Measurements from ENCODE around the gene MGRN1. TPM values are rescaled to one million over a fixed set of nuclear protein-coding genes. Genes with fewer than 3 reads are reported as not detected.
A peak's percentile ranks its signal among the peaks of the same experiment; 100 is the strongest.

MGRN1 gene
- total and polyA plus RNA-seq, 2 of the 13 experiments (the other 11 are each of a cell fraction or from before 2014, with no cell fraction given), result 11.9 to 12.6 TPM

DNA sequence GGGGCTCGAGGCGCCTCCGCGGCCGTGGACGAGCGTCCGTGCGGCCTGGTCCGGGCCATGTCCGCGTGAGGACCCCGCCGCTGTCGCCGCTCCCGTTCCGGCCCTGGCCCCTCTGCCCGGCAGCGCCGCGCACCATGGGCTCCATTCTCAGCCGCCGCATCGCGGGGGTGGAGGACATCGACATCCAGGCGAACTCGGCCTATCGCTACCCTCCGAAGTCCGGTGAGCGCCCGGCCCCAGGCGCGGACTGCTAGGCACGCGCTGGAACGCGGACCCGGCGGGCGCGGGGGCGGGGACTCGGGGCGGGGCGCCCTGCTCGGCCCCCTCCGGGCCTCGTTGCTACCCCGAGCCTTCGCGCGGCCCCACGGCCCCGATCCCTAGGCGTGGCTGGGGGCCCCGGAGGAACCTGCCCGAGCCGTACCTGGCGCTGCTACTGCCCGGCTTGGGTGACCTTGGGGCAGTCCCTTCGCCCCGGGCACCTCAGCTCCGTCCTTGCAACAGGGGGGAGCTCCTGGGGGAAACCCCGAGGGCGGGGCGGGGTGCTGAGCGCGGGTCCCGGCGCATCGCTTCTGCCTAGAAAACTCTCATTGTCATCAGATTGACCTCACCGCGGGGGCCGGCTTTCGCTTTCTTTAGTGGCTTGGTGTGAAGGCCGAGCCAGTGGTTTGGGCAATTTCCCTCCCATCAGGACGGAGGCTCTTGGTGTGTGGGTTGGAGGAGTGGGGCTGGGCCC, 367 bp downstream of the MGRN1 start (continued):
- peak; percentile 8; the same call in 1 of the 2 replicates for TF ChIP-seq ZNF709 (CRISPR knock-in tag; IDR thresholded peaks at IDR 0.05)
- no peak for TF ChIP-seq MZF1 (CRISPR knock-in tag; IDR thresholded peaks at IDR 0.05; ENCODE audit: borderline replicate concordance)
- no peak for TF ChIP-seq HNRNPH1 (optimal IDR thresholded peaks at IDR 0.05; ENCODE audit: low read depth, low read length)
- TF ChIP-seq, protein P1, sequence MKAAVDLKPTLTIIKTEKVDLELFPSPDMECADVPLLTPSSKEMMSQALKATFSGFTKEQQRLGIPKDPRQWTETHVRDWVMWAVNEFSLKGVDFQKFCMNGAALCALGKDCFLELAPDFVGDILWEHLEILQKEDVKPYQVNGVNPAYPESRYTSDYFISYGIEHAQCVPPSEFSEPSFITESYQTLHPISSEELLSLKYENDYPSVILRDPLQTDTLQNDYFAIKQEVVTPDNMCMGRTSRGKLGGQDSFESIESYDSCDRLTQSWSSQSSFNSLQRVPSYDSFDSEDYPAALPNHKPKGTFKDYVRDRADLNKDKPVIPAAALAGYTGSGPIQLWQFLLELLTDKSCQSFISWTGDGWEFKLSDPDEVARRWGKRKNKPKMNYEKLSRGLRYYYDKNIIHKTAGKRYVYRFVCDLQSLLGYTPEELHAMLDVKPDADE (CRISPR knock-in tag; IDR thresholded peaks at IDR 0.05), result 0 out of 2 replicates have a peak, but pooled peaks have one; percentile 20
- TF ChIP-seq ONECUT2 (CRISPR knock-in tag; IDR thresholded peaks at IDR 0.05), result peak; percentile 34; the same call in 1 of the 2 replicates
- 0 out of 2 replicates have a peak, but pooled peaks have one; percentile 15 for TF ChIP-seq ZNF678 (CRISPR knock-in tag; IDR thresholded peaks at IDR 0.05)
- TF ChIP-seq SRSF1 (optimal IDR thresholded peaks at IDR 0.05; ENCODE audit: low read depth, low read length), result no peak
- TF ChIP-seq CCAR2 (optimal IDR thresholded peaks at IDR 0.05; ENCODE audit: low read depth, low read length), result no peak
- TF ChIP-seq BORCS8-MEF2B (CRISPR knock-in tag; IDR thresholded peaks at IDR 0.05), result peak; percentile 55
- TF ChIP-seq, protein P2, sequence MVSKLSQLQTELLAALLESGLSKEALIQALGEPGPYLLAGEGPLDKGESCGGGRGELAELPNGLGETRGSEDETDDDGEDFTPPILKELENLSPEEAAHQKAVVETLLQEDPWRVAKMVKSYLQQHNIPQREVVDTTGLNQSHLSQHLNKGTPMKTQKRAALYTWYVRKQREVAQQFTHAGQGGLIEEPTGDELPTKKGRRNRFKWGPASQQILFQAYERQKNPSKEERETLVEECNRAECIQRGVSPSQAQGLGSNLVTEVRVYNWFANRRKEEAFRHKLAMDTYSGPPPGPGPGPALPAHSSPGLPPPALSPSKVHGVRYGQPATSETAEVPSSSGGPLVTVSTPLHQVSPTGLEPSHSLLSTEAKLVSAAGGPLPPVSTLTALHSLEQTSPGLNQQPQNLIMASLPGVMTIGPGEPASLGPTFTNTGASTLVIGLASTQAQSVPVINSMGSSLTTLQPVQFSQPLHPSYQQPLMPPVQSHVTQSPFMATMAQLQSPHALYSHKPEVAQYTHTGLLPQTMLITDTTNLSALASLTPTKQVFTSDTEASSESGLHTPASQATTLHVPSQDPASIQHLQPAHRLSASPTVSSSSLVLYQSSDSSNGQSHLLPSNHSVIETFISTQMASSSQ (IDR thresholded peaks at IDR 0.05; ENCODE audit: low read depth), result no peak
- TF ChIP-seq, protein P2 (CRISPR knock-in tag; IDR thresholded peaks at IDR 0.05; ENCODE audit: borderline replicate concordance), result 0 out of 2 replicates have a peak, but pooled peaks have one; percentile 35
- TF ChIP-seq ZNF564 (CRISPR knock-in tag; IDR thresholded peaks at IDR 0.05), result no peak; the same call in 1 of the 2 replicates
- TF ChIP-seq, protein P3, sequence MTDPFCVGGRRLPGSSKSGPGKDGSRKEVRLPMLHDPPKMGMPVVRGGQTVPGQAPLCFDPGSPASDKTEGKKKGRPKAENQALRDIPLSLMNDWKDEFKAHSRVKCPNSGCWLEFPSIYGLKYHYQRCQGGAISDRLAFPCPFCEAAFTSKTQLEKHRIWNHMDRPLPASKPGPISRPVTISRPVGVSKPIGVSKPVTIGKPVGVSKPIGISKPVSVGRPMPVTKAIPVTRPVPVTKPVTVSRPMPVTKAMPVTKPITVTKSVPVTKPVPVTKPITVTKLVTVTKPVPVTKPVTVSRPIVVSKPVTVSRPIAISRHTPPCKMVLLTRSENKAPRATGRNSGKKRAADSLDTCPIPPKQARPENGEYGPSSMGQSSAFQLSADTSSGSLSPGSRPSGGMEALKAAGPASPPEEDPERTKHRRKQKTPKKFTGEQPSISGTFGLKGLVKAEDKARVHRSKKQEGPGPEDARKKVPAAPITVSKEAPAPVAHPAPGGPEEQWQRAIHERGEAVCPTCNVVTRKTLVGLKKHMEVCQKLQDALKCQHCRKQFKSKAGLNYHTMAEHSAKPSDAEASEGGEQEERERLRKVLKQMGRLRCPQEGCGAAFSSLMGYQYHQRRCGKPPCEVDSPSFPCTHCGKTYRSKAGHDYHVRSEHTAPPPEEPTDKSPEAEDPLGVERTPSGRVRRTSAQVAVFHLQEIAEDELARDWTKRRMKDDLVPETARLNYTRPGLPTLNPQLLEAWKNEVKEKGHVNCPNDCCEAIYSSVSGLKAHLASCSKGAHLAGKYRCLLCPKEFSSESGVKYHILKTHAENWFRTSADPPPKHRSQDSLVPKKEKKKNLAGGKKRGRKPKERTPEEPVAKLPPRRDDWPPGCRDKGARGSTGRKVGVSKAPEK (CRISPR knock-in tag; IDR thresholded peaks at IDR 0.05; ENCODE audit: borderline replicate concordance), result no peak
- TF ChIP-seq, protein P4, sequence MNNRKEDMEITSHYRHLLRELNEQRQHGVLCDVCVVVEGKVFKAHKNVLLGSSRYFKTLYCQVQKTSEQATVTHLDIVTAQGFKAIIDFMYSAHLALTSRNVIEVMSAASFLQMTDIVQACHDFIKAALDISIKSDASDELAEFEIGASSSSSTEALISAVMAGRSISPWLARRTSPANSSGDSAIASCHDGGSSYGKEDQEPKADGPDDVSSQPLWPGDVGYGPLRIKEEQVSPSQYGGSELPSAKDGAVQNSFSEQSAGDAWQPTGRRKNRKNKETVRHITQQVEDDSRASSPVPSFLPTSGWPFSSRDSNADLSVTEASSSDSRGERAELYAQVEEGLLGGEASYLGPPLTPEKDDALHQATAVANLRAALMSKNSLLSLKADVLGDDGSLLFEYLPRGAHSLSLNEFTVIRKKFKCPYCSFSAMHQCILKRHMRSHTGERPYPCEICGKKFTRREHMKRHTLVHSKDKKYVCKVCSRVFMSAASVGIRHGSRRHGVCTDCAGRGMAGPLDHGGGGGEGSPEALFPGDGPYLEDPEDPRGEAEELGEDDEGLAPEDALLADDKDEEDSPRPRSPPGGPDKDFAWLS (CRISPR knock-in tag; IDR thresholded peaks at IDR 0.05; ENCODE audit: borderline replicate concordance), result no peak
- no peak for TF ChIP-seq ZNF549 (CRISPR knock-in tag; IDR thresholded peaks at IDR 0.05)
- TF ChIP-seq ZNF782 (CRISPR knock-in tag; IDR thresholded peaks at IDR 0.05; ENCODE audit: borderline replicate concordance), result 0 out of 2 replicates have a peak, but pooled peaks have one; percentile 74

All from HepG2 (cell line).